Gastrocnemius medialis (tissue), 4 donors: ENCODE data around the gene EME2. TPM values are rescaled to one million over a fixed set of nuclear protein-coding genes. Genes with fewer than 3 reads are reported as not detected.

Experiments
- ATAC-seq, 2 donors: fragments of 150-250 bp; one replicate each; pipeline ENCODE4 v1.9.1; 2016
- DNase-seq, 2 donors: peaks; one replicate each; pipeline ENCODE4 v3.0.0-alpha.2; 2019
- H3K27ac ChIP-seq, 4 donors: fragments of 200-600 bp; sonication (generic); 1 replicate in 1 of 4; 2 replicates in 3 of 4; pipeline ENCODE4 v1.5.1; 2016 to 2018; ENCODE audit warnings: mild to moderate bottlenecking in 2 of 4, moderate library complexity in 1 of 4
- H3K27me3 ChIP-seq, 3 donors: fragments of 200-600 bp; sonication (generic) in 2 of 3; 1 replicate in 1 of 3; 2 replicates in 2 of 3; pipeline versions ENCODE4 v1.5.1 to v1.6.0; 2016 to 2019; ENCODE audit warnings: mild to moderate bottlenecking in 1 of 3, moderate library complexity in 1 of 3
- H3K36me3 ChIP-seq, 2 donors: fragments of 200-600 bp; sonication (generic) in 1 of 2; one replicate each; pipeline ENCODE4 v1.5.1; 2017 to 2018
- H3K4me1 ChIP-seq, 2 donors: fragments of 200-600 bp; sonication (generic) in 1 of 2; one replicate each; pipeline ENCODE4 v1.5.1; 2016 to 2017; ENCODE audit warnings: mild to moderate bottlenecking in 2 of 2
- H3K4me3 ChIP-seq, 4 donors: fragments of 200-600 bp; sonication (generic) in 3 of 4; 1 replicate in 1 of 4; 2 replicates in 3 of 4; pipeline ENCODE4 v1.5.1; 2016 to 2019; ENCODE audit warnings: mild to moderate bottlenecking in 2 of 4
- H3K9me3 ChIP-seq, 3 donors: fragments of 200-600 bp; sonication (generic) in 2 of 3; 1 replicate in 1 of 3; 2 replicates in 2 of 3; pipeline ENCODE4 v1.5.1; 2016 to 2019
- POLR2A ChIP-seq, 2 donors: fragments of 450-650 bp; IDR thresholded peaks; one replicate each; pipeline ENCODE4 v1.6.1; 2017; ENCODE audit warnings: antibody characterized with exemption in 2 of 2, mild to moderate bottlenecking in 2 of 2, moderate library complexity in 2 of 2
- in situ Hi-C, 4 donors: fragments of 200-750 bp; cut with MboI; loops; one replicate each; pipeline versions ENCODE4 v1.15.0 to v1.8.0; 2017; ENCODE audit warnings: low sequenced_read_pairs in 4 of 4
- intact Hi-C: fragments of 100-400 bp; cut with DNase I; formaldehyde crosslinking; loops from one replicate; pipeline ENCODE4 v1.15.1; 2023; ENCODE audit warnings: low total_unique reads
- total RNA-seq, 4 donors: library from RNA; depleted of rRNA; stranded (reverse); fragments of >200 nt; gene quantifications; one replicate each; pipeline versions ENCODE4 v1.1.0 to v1.2.3, GENCODE V29; 2016
- TF ChIP-seq, protein P1 (sequence below), 5 experiments: fragments of 450-650 bp in 3 of 5; fragments of 200-600 bp in 2 of 5; sonication (generic) in 2 of 5; IDR thresholded peaks in 4 of 5; conservative IDR thresholded peaks in 1 of 5; 1 replicate in 4 of 5; 2 replicates in 1 of 5; pipeline ENCODE4 v1.5.1; 2016 to 2019; ENCODE audit warnings: antibody characterized with exemption in 5 of 5, mild to moderate bottlenecking in 3 of 5, moderate library complexity in 3 of 5

EME2 gene
- total RNA-seq, 4 donors from 2014 or later, result 2.1 to 9.2 (median 6.2) TPM

- peak overlapping the region; percentile 77 to 99 (median 94) for H3K27ac ChIP-seq
- H3K9me3 ChIP-seq, result no peaks in the 10 kb centered on the region
- peak in 1 of 2 donors; percentile 54 for DNase-seq
- intact Hi-C loops (loop anchor here (1.0 to 10.0 kb wide), 3 partner anchors 8 to 441 kb away; partner anchors contain the start of genes BRICD5, FAHD1, HAGH and NUBP2), in situ Hi-C loops (no loop called here)
- peak; percentile 2 to 6 for ATAC-seq
- H3K36me3 ChIP-seq, result peaks cover 0 to 24% of the 10 kb centered on the region in 2 donors
- H3K4me1 ChIP-seq, result peaks cover 24 to 41% of the 10 kb centered on the region in 2 donors
- TF ChIP-seq, protein P1, sequence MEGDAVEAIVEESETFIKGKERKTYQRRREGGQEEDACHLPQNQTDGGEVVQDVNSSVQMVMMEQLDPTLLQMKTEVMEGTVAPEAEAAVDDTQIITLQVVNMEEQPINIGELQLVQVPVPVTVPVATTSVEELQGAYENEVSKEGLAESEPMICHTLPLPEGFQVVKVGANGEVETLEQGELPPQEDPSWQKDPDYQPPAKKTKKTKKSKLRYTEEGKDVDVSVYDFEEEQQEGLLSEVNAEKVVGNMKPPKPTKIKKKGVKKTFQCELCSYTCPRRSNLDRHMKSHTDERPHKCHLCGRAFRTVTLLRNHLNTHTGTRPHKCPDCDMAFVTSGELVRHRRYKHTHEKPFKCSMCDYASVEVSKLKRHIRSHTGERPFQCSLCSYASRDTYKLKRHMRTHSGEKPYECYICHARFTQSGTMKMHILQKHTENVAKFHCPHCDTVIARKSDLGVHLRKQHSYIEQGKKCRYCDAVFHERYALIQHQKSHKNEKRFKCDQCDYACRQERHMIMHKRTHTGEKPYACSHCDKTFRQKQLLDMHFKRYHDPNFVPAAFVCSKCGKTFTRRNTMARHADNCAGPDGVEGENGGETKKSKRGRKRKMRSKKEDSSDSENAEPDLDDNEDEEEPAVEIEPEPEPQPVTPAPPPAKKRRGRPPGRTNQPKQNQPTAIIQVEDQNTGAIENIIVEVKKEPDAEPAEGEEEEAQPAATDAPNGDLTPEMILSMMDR (IDR thresholded peaks at IDR 0.05 in 4 of 5, conservative IDR thresholded peaks at IDR 0.05 in 1 of 5), result peak in 1 of 5 experiments; percentile 7
- no peak for TF ChIP-seq POLR2A (IDR thresholded peaks at IDR 0.05)
- peak overlapping the region; percentile 70 to 99 (median 79) for H3K4me3 ChIP-seq
- no peaks in the 10 kb centered on the region for H3K27me3 ChIP-seq
These were observed 1.3 kb downstream of the EME2 start for GRCh38 chr16:1773703-1774447.

GRCh38 chr16:1774448-1774780, 1.8 kb downstream of the EME2 start:
- no peak for TF ChIP-seq POLR2A (IDR thresholded peaks at IDR 0.05)
- TF ChIP-seq, protein P1 (IDR thresholded peaks at IDR 0.05 in 4 of 5, conservative IDR thresholded peaks at IDR 0.05 in 1 of 5), result no peak

GRCh38 chr16:1775006-1775845, 2.6 kb downstream of the EME2 start:
- no peak overlapping the region for H3K4me3 ChIP-seq
- H3K27me3 ChIP-seq, result no peaks in the 10 kb centered on the region
- H3K9me3 ChIP-seq, result no peaks in the 10 kb centered on the region
- intact Hi-C loops, result loop anchor here (10.0 kb wide), 1 partner anchor 440 kb away; the partner anchor contains the start of genes BRICD5 and PGP
- peaks cover 22 to 46% of the 10 kb centered on the region in 2 donors for H3K4me1 ChIP-seq
- ATAC-seq (no peak), DNase-seq (no peak)
- TF ChIP-seq, protein P1 (IDR thresholded peaks at IDR 0.05 in 4 of 5, conservative IDR thresholded peaks at IDR 0.05 in 1 of 5), result no peak
- TF ChIP-seq POLR2A (IDR thresholded peaks at IDR 0.05), result no peak
- peak overlapping the region in 2 of 4 donors; percentile 93 to 99 for H3K27ac ChIP-seq
- peaks cover 0 to 30% of the 10 kb centered on the region in 2 donors for H3K36me3 ChIP-seq
- in situ Hi-C loops, result no loop called here

More at GRCh38 chr16:1774448-1774780, 1.8 kb downstream of the EME2 start:
- Histone ChIP-seq H3K36me3 (peaks cover 0 to 24% of the 10 kb centered on the region in 2 donors), H3K27ac (peak overlapping the region; percentile 77 to 99 (median 94)), H3K9me3 (no peaks in the 10 kb centered on the region), H3K4me1 (peaks cover 24 to 43% of the 10 kb centered on the region in 2 donors), H3K4me3 (peak overlapping the region in 3 of 4 donors; percentile 77 to 99 (median 81)), H3K27me3 (no peaks in the 10 kb centered on the region)
- no peak for ATAC-seq
- DNase-seq, result no peak
- in situ Hi-C loops (no loop called here), intact Hi-C loops (loop anchor here (10.0 kb wide), 1 partner anchor 440 kb away; the partner anchor contains the start of genes BRICD5 and PGP)

DNA sequence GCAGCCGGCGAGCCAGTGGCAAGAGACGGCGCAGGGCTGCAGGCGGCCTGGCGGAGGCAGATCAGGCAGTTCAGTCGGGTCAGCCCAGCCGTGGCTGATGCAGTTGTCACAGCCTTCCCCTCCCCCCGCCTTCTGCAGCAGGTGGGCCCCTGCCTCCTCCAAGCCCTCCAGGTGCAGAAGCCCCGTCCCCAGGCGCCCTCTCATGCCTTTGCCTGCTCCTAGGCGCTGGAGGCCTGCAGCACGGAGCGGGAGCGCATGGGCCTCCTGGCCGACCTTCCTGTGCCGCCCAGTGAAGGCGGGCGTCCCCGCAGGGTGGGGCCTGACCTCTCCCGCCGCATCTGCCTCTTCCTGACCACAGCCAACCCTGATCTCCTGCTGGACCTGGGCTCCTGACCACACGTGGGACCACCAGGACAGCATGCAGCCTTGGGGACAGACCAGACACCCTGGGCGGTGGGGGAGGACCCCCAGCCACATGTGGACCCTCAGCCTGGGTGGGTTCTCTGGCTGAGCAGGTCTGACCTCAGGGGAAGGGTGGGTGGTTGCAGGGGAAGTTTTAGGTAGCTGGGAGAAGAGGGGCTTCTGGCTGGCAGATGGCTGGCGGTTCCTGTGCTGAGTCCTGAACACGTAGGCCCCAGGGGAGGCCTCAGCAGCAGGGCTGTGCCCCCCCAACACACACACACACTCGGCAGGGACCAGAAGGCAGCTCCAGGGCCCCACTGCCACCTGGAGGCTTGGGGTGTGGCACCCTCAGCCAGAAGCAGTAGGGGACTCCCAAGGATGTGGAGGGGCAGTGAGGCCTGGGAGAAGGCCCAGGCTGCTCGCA, 3.4 kb downstream of the EME2 start:
- no peak for ATAC-seq
- intact Hi-C loops, result loop anchor here (10.0 kb wide), 1 partner anchor 439 kb away; the partner anchor contains the start of genes BRICD5 and PGP
- Histone ChIP-seq H3K27me3 (no peaks in the 10 kb centered on the region), H3K36me3 (peaks cover 0 to 38% of the 10 kb centered on the region in 2 donors), H3K9me3 (no peaks in the 10 kb centered on the region), H3K4me3 (no peak overlapping the region), H3K4me1 (peaks cover 27 to 47% of the 10 kb centered on the region in 2 donors), H3K27ac (no peak overlapping the region)
- in situ Hi-C loops, result no loop called here
- DNase-seq, result no peak
- TF ChIP-seq POLR2A (IDR thresholded peaks at IDR 0.05), result no peak
- TF ChIP-seq, protein P1 (IDR thresholded peaks at IDR 0.05 in 4 of 5, conservative IDR thresholded peaks at IDR 0.05 in 1 of 5), result no peak
